Measurements from ENCODE around the gene DLG5.

DLG5 gene

GRCh38 chr10:77889277-77889903 lies 37.2 kb downstream of the DLG5 start:
- DNase-seq: peak in 10 of 14 donors; percentile 23 to 75 (median 56)

GRCh38 chr10:77888356-77888703 lies 38.2 kb downstream of the DLG5 start:
- DNase-seq: no peak

GRCh38 chr10:77887631-77888355 lies 38.8 kb downstream of the DLG5 start:
- DNase-seq: peak in 2 of 14 donors; percentile 17 to 55

GRCh38 chr10:77886795-77887355 lies 39.7 kb downstream of the DLG5 start:
- no peak for DNase-seq

- no peak for DNase-seq
Observed at GRCh38 chr10:77884181-77884580, 42.4 kb downstream of the DLG5 start.

- no peak for DNase-seq
Observed at GRCh38 chr10:77881636-77882035, 44.9 kb downstream of the DLG5 start.

- no peak for DNase-seq
Observed at GRCh38 chr10:77881222-77881621, 45.3 kb downstream of the DLG5 start.

GRCh38 chr10:77879710-77880109 lies 46.8 kb downstream of the DLG5 start:
- DNase-seq: no peak

GRCh38 chr10:77879065-77879464 lies 47.5 kb downstream of the DLG5 start:
- no peak for DNase-seq

GRCh38 chr10:77877441-77878344 lies 48.9 kb downstream of the DLG5 start:
- DNase-seq: peak in 1 of 14 donors; percentile 22

- DNase-seq: no peak
Observed at GRCh38 chr10:77875730-77876129, 50.8 kb downstream of the DLG5 start.

GRCh38 chr10:77874872-77875271 lies 51.7 kb downstream of the DLG5 start:
- DNase-seq: no peak

- peak in 5 of 14 donors; percentile 30 to 81 (median 45) for DNase-seq
Observed at GRCh38 chr10:77873536-77874380, 52.8 kb downstream of the DLG5 start.

- DNase-seq: peak in 2 of 14 donors; percentile 24 to 59
Observed at GRCh38 chr10:77872947-77873535, 53.5 kb downstream of the DLG5 start.

- peak; percentile 9 to 95 (median 82) for DNase-seq
Observed at GRCh38 chr10:77872151-77872946, 54.2 kb downstream of the DLG5 start.

- DNase-seq: no peak
Observed at GRCh38 chr10:77869626-77870420, 56.7 kb downstream of the DLG5 start.

GRCh38 chr10:77868523-77868922 lies 58.0 kb downstream of the DLG5 start:
- no peak for DNase-seq

- no peak for DNase-seq
Observed at GRCh38 chr10:77867124-77867719, 59.3 kb downstream of the DLG5 start.

- no peak for DNase-seq
Observed at GRCh38 chr10:77866598-77866997, 60.0 kb downstream of the DLG5 start.

Data from C1 segment of cervical spinal cord (tissue), 14 donors.